Coronary artery (tissue), 2 donors: Measurements from ENCODE around the gene TSPO.

Experiments
- DNase-seq: peaks from one replicate; pipeline ENCODE4 v3.0.0-alpha.2; 2017; ENCODE audit warnings: low spot score
- H3K27ac ChIP-seq, 2 donors: fragments of 200-600 bp; sonication (generic); one replicate each; pipeline ENCODE4 v1.5.1; 2016 to 2019
- H3K4me3 ChIP-seq: fragments of 200-600 bp; sonication (generic); 2 replicates; pipeline ENCODE4 v1.5.1; 2016; ENCODE audit warnings: mild to moderate bottlenecking, moderate library complexity
- TF ChIP-seq, protein P1 (sequence below): fragments of 200-600 bp; sonication (generic); IDR thresholded peaks from one replicate; pipeline ENCODE4 v1.5.1; 2019; ENCODE audit warnings: antibody characterized with exemption

The TSPO gene

DNA sequence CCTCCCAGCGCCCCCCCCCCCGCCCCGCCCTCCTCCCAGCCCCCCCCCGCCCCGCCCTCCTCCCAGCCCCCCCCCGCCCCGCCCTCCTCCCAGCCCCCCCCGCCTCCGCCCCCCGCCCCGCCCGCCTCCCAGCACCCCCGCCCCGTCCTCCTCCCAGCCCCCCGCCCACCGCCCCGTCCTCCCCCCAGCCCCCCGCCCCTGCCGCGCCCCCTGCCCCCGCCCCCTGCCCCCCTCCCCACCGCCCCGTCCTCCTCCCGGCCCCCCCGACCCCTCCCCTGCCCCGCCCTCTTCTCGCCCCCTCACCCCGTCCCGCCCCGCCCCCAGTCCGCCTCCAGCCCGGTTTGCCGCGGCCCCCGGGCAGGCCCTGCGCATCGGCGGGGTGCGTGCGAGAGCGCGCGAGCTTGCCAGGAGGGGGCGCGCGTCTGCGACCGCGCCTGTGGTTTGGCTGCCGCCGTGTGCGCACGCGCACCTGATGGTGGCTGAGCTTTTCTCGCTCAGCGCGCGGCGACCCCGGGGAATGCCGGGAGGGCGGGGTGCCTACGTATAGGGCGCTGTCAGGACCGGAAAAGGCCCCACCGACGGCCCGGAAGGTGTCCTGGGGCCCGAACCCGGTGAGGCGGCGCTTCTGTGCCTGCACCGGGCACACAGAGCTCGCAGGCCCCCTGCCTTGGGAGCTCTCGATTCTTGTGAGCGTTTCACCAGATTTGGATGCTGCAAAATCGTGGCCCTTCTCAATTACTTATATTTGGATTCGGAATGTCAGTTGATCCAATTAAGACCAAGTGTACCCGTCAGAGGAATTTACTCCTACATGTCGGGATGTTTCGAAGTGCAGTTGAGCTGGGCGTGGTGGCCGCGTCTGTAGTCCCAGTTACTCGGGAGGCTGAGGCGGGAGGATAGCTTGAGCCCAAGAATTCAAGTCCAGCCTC lies 36.1 kb downstream of the TSPO start:
- TF ChIP-seq, protein P1, sequence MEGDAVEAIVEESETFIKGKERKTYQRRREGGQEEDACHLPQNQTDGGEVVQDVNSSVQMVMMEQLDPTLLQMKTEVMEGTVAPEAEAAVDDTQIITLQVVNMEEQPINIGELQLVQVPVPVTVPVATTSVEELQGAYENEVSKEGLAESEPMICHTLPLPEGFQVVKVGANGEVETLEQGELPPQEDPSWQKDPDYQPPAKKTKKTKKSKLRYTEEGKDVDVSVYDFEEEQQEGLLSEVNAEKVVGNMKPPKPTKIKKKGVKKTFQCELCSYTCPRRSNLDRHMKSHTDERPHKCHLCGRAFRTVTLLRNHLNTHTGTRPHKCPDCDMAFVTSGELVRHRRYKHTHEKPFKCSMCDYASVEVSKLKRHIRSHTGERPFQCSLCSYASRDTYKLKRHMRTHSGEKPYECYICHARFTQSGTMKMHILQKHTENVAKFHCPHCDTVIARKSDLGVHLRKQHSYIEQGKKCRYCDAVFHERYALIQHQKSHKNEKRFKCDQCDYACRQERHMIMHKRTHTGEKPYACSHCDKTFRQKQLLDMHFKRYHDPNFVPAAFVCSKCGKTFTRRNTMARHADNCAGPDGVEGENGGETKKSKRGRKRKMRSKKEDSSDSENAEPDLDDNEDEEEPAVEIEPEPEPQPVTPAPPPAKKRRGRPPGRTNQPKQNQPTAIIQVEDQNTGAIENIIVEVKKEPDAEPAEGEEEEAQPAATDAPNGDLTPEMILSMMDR, result peak; percentile 54
- DNase-seq, result peak; percentile 97
- Histone ChIP-seq H3K27ac (peak overlapping the region; percentile 82 to 95), H3K4me3 (peak overlapping the region; percentile 84)

DNA sequence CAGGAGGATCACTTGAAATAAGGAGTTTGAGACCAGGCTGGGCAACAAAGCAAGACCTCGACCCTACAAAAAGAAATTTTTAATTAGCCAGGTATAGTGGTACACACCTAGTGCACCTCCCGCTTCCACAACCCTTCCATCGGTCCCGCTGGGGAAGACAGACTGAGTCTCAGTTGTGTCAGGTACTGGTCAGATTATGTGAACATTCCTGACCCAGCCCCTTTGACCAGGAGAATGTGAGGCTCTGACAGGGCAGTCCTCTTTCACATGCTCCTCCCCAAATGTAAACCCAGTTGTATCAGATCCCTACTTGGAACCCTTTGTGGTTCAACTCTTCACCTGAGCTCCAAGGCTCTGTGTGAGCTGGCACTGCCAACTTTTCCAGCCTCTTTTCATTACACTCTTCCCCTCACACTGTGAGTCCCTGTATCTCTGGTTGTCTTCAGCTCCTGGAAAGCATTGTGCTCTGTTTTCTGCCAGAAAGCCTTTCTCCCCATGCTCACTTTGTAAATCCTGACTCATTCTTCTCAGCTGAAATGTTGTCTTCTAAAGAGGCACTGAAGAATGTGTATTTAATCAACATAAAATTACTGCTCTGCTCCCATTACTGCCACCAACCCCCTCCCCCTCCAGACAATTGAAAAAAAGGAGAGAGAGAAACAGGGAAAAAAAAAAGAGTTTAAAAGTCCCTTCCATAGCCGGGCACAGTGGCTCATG lies 37.6 kb downstream of the TSPO start:
- Histone ChIP-seq H3K4me3 (no peak overlapping the region), H3K27ac (no peak overlapping the region)
- TF ChIP-seq, protein P1, result no peak
- no peak for DNase-seq

GRCh38 chr22:43191831-43192230 lies 40.5 kb downstream of the TSPO start:
- TF ChIP-seq, protein P1, result no peak
- Histone ChIP-seq H3K27ac (no peak overlapping the region), H3K4me3 (no peak overlapping the region)
- DNase-seq, result no peak

DNA sequence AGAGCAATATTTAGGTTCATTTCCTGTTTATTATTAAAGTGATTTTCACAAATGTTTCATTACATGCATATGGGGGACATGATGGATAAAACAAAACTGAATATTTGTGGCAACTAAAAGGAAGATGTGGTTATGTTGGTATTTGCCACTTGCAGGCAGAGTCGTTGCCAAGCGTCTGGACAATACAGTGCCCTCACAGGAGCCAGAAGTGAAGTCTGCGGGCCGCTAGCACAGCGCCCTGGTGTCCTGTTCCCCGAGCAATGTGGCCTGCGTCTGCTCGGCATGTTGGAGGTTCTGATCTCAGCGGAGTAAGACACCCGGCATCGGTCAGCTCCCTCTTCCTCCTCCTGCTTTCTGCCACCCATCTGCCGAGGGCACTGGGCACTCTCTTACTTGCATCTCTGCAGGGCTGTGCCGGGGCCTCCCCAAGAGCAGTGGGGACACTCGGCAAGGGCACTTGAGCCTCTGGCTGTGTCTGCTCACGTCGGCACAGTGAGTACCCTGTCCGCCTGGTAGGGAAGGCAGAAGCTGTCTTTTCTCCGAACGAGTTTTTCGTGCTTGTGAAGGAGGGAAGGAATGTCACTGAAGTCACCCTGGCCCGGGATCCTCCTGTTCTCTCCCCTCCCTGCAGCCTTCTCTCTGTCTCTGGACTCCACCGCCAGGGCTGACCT lies 46.0 kb downstream of the TSPO start:
- Histone ChIP-seq H3K4me3 (no peak overlapping the region), H3K27ac (no peak overlapping the region)
- TF ChIP-seq, protein P1, result no peak
- no peak for DNase-seq

- TF ChIP-seq, protein P1, result no peak
- H3K4me3 ChIP-seq, result no peak overlapping the region
- no peak for DNase-seq
- H3K27ac ChIP-seq, result no peak overlapping the region
These were observed 46.8 kb downstream of the TSPO start for GRCh38 chr22:43198126-43198525.

- no peak for DNase-seq
- no peak overlapping the region for H3K27ac ChIP-seq
- TF ChIP-seq, protein P1, result no peak
- no peak overlapping the region for H3K4me3 ChIP-seq
These were observed 47.6 kb downstream of the TSPO start for GRCh38 chr22:43198936-43199335.
